Mesenchymal stem cell (in vitro differentiated cells and primary cell): Measurements from ENCODE around the gene CCZ1.
"Not testable (repeated sequence)": the region's sequence is repeated elsewhere in the genome, so short reads cannot be mapped to it uniquely, and the experiment has no call there.

ENCODE experiments used
- DNase-seq: peaks from one replicate; pipeline ENCODE4 v3.0.0-alpha.2; 2013
- H2AFZ ChIP-seq: one replicate; pipeline ENCODE4 v1.6.1; 2013; ENCODE audit warnings: low read depth, mild to moderate bottlenecking, control low read depth, inconsistent platforms, low read length, moderate library complexity
- H2AK5ac ChIP-seq: 2 replicates; pipeline ENCODE4 v1.6.1; 2013; ENCODE audit warnings: low read length, moderate library complexity, mild to moderate bottlenecking, inconsistent platforms; ENCODE audit not compliant: severe bottlenecking
- H2BK120ac ChIP-seq: one replicate; pipeline ENCODE4 v1.6.1; 2013; ENCODE audit warnings: low read depth, mild to moderate bottlenecking, inconsistent platforms, low read length, moderate library complexity
- H2BK12ac ChIP-seq, 2 experiments: one replicate each; pipeline ENCODE4 v1.6.1; 2013; ENCODE audit warnings: inconsistent platforms in 2 of 2, low read length in 2 of 2, mild to moderate bottlenecking in 2 of 2, moderate library complexity in 2 of 2, control low read depth in 1 of 2
- H2BK15ac ChIP-seq: one replicate; pipeline ENCODE4 v1.6.1; 2013; ENCODE audit warnings: mild to moderate bottlenecking, low read depth, inconsistent platforms; ENCODE audit not compliant: poor library complexity, severe bottlenecking
- H2BK5ac ChIP-seq: 2 replicates; pipeline ENCODE4 v1.6.1; 2013; ENCODE audit warnings: low read depth, mild to moderate bottlenecking, low read length, control low read depth, inconsistent platforms; ENCODE audit not compliant: poor library complexity, severe bottlenecking
- H3K14ac ChIP-seq, 2 experiments: one replicate each; pipeline ENCODE4 v1.6.1; 2013; ENCODE audit warnings: inconsistent platforms in 2 of 2, low read length in 2 of 2, control low read depth in 1 of 2, mild to moderate bottlenecking in 1 of 2, moderate library complexity in 1 of 2
- H3K18ac ChIP-seq, 2 experiments: one replicate each; pipeline ENCODE4 v1.6.1; 2013; ENCODE audit warnings: inconsistent platforms in 2 of 2, low read length in 2 of 2, control low read depth in 1 of 2, low read depth in 1 of 2, mild to moderate bottlenecking in 1 of 2
- H3K23ac ChIP-seq, 2 experiments: one replicate each; pipeline ENCODE4 v1.6.1; 2013; ENCODE audit warnings: inconsistent platforms in 2 of 2, low read length in 2 of 2, mild to moderate bottlenecking in 2 of 2, moderate library complexity in 2 of 2, control low read depth in 1 of 2
- H3K27ac ChIP-seq: 2 replicates; pipeline ENCODE4 v1.5.1; 2013; ENCODE audit warnings: mild to moderate bottlenecking, moderate library complexity, low read length, control low read depth, inconsistent platforms; ENCODE audit not compliant: poor library complexity, severe bottlenecking
- H3K27me3 ChIP-seq, 2 experiments: 2 replicates each; pipeline versions ENCODE4 v1.6.1 to v1.7.0; 2013; ENCODE audit warnings: low read length in 2 of 2, mild to moderate bottlenecking in 2 of 2, moderate library complexity in 2 of 2, control low read depth in 1 of 2, inconsistent platforms in 1 of 2; ENCODE audit not compliant: control insufficient read depth in 1 of 2, insufficient read depth in 1 of 2
- H3K36me3 ChIP-seq, 2 experiments: 2 replicates each; pipeline versions ENCODE4 v1.6.1 to v1.7.0; 2013; ENCODE audit warnings: low read length in 2 of 2, control low read depth in 1 of 2, inconsistent platforms in 1 of 2, low read depth in 1 of 2, mild to moderate bottlenecking in 1 of 2; ENCODE audit not compliant: insufficient read depth in 2 of 2, control insufficient read depth in 1 of 2
- H3K4ac ChIP-seq, 2 experiments: one replicate each; pipeline ENCODE4 v1.6.1; 2013; ENCODE audit warnings: inconsistent platforms in 2 of 2, low read length in 2 of 2, mild to moderate bottlenecking in 2 of 2, moderate library complexity in 2 of 2, control low read depth in 1 of 2, low read depth in 1 of 2
- H3K4me1 ChIP-seq: 2 replicates; pipeline ENCODE4 v1.6.1; 2013; ENCODE audit warnings: low read depth, low read length, control low read depth; ENCODE audit not compliant: control insufficient read depth, insufficient read depth
- H3K4me2 ChIP-seq: 2 replicates; pipeline ENCODE4 v1.6.1; 2013; ENCODE audit warnings: low read length, mild to moderate bottlenecking, inconsistent platforms; ENCODE audit not compliant: poor library complexity, severe bottlenecking
- H3K4me3 ChIP-seq, 2 experiments: 2 replicates each; pipeline versions ENCODE4 v1.5.1 to v1.7.0; 2013; ENCODE audit warnings: low read length in 2 of 2, mild to moderate bottlenecking in 2 of 2, control low read depth in 1 of 2, low read depth in 1 of 2; ENCODE audit not compliant: insufficient read depth in 1 of 2
- H3K79me1 ChIP-seq: replicated peaks from 2 replicates; pipeline ENCODE4 v1.6.1; 2013; ENCODE audit warnings: mild to moderate bottlenecking, control low read depth, low read length, inconsistent platforms; ENCODE audit not compliant: poor library complexity, severe bottlenecking
- H3K9ac ChIP-seq: 2 replicates; pipeline ENCODE4 v1.7.0; 2013; ENCODE audit warnings: mild to moderate bottlenecking, low read length, moderate library complexity
- H3K9me3 ChIP-seq: 2 replicates; pipeline ENCODE4 v1.7.0; 2013; ENCODE audit warnings: mild to moderate bottlenecking, low read length; ENCODE audit not compliant: control insufficient read depth
- H4K8ac ChIP-seq: one replicate; pipeline ENCODE4 v1.6.1; 2013; ENCODE audit warnings: inconsistent platforms, mild to moderate bottlenecking, low read length, moderate library complexity
- H4K91ac ChIP-seq: one replicate; pipeline ENCODE4 v1.6.1; 2013; ENCODE audit warnings: mild to moderate bottlenecking, low read length, inconsistent platforms
- WGBS: methylation state at CpG from one replicate; pipeline ENCODE4 v1.1.7; 2013; ENCODE audit warnings: mixed read lengths; 5-methylcytosine and 5-hydroxymethylcytosine counted together

CCZ1 gene

DNA sequence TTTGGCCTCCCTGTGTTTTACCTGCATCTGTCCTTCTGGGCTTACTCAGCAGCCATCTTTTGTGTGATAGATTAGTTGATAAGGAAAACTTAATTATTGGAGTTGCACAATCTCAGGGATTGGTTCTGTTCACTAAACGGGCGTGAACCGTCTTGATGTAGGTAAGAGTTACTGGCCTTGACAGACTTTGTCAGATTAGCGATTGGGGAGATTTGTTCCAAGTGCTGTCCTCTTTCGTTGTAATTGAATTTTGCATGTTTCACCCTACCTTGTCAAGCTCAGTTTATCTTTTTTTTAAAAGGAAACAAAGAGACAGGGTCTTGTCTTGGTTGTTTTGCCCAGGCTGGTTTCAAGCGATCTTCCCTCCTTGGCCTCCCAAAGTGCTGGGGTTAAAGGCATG is 4.5 kb downstream of the CCZ1 start:
- not testable (repeated sequence) for H3K4me3 ChIP-seq, H3K4ac ChIP-seq, H3K4me1 ChIP-seq, H3K27ac ChIP-seq, H2AK5ac ChIP-seq, H2AFZ ChIP-seq, H2BK5ac ChIP-seq, H3K14ac ChIP-seq, H3K9me3 ChIP-seq, H4K8ac ChIP-seq, DNase-seq, H2BK15ac ChIP-seq, H3K18ac ChIP-seq, H2BK120ac ChIP-seq, H3K27me3 ChIP-seq, H2BK12ac ChIP-seq, H3K4me2 ChIP-seq, H3K79me1 ChIP-seq, H3K23ac ChIP-seq, H4K91ac ChIP-seq, H3K9ac ChIP-seq
- 95% methylated on average over 4 of the region's 6 CpGs for WGBS
- peaks cover 14 to 22% of the 10 kb centered on the region in 2 experiments for H3K36me3 ChIP-seq

GRCh38 chr7:5904726-5905125 is 6.2 kb downstream of the CCZ1 start:
- H2BK12ac ChIP-seq, H3K14ac ChIP-seq, H3K27me3 ChIP-seq, H4K8ac ChIP-seq, H3K79me1 ChIP-seq, DNase-seq, H3K4ac ChIP-seq, H3K4me3 ChIP-seq, H3K4me1 ChIP-seq, H2BK15ac ChIP-seq, H3K27ac ChIP-seq, H2AK5ac ChIP-seq, H3K4me2 ChIP-seq, H3K18ac ChIP-seq, H2BK120ac ChIP-seq, H2BK5ac ChIP-seq, H2AFZ ChIP-seq, H3K9ac ChIP-seq, H3K9me3 ChIP-seq, H4K91ac ChIP-seq, H3K23ac ChIP-seq: not testable (repeated sequence)
- WGBS: 100% methylated on average over 1 of the region's 5 CpGs
- H3K36me3 ChIP-seq: peaks cover 18 to 22% of the 10 kb centered on the region in 2 experiments

- 100% methylated on average over 1 of the region's 6 CpGs for WGBS
- not testable (repeated sequence) for H3K9me3 ChIP-seq, H4K91ac ChIP-seq, H3K9ac ChIP-seq, H2BK5ac ChIP-seq, H3K14ac ChIP-seq, H3K4me2 ChIP-seq, H2BK12ac ChIP-seq, H4K8ac ChIP-seq, H3K27me3 ChIP-seq, DNase-seq, H2AK5ac ChIP-seq, H3K18ac ChIP-seq, H2BK120ac ChIP-seq, H3K4me3 ChIP-seq, H3K23ac ChIP-seq, H2BK15ac ChIP-seq, H3K4me1 ChIP-seq, H3K27ac ChIP-seq, H3K4ac ChIP-seq, H2AFZ ChIP-seq, H3K79me1 ChIP-seq
- H3K36me3 ChIP-seq: peaks cover 17 to 23% of the 10 kb centered on the region in 2 experiments
These were observed 10.3 kb downstream of the CCZ1 start for GRCh38 chr7:5908835-5909234.

- not testable (repeated sequence) for H2BK12ac ChIP-seq, H3K36me3 ChIP-seq, H3K27ac ChIP-seq, H3K4me3 ChIP-seq, H3K4me2 ChIP-seq, DNase-seq, H3K9ac ChIP-seq, H4K8ac ChIP-seq, H2BK15ac ChIP-seq, H2AFZ ChIP-seq, H3K18ac ChIP-seq, H3K23ac ChIP-seq, H3K4me1 ChIP-seq, H4K91ac ChIP-seq, H3K4ac ChIP-seq, H2BK5ac ChIP-seq, H3K9me3 ChIP-seq, H3K14ac ChIP-seq, H2BK120ac ChIP-seq, H3K79me1 ChIP-seq, H3K27me3 ChIP-seq, H2AK5ac ChIP-seq
- no CpG with 5 or more reads among the region's 6 CpGs for WGBS
These were observed 18.0 kb downstream of the CCZ1 start for GRCh38 chr7:5916529-5916928.
